AG04450 (cell line): ENCODE results near the gene OTUD7B. TPM values are rescaled to one million over a fixed set of nuclear protein-coding genes. Genes with fewer than 3 reads are reported as not detected.

Experiments
- CTCF ChIA-PET: fragments of 300-600, 350-600 bp; formaldehyde crosslinking; extraction: SDS; loops from one replicate; lab custom pipeline; 2022; ENCODE audit warnings: antibody characterized with exemption, inconsistent platforms; lab: Charles Lee
- POLR2A ChIA-PET: fragments of 350-600 bp; formaldehyde crosslinking; extraction: SDS; loops from one replicate; lab custom pipeline; 2021; ENCODE audit warnings: antibody characterized with exemption, inconsistent platforms; lab: Yijun Ruan, JAX
- DNase-seq: peaks from one replicate; pipeline ENCODE4 v3.0.0-alpha.2; 2011; ENCODE audit warnings: low read depth, low spot score
- H3K27ac ChIP-seq: one replicate; pipeline ENCODE4 v1.5.1; 2012; ENCODE audit warnings: low read depth, low read length, control low read depth
- H3K27me3 ChIP-seq: one replicate; pipeline ENCODE4 v1.6.0; 2012; ENCODE audit warnings: low read length; ENCODE audit not compliant: control insufficient read depth, insufficient read depth
- H3K4me3 ChIP-seq: 2 replicates; pipeline ENCODE4 v1.5.1; 2011; ENCODE audit warnings: mild to moderate bottlenecking, low read depth, low read length, control low read depth
- H3K9me3 ChIP-seq: 2 replicates; pipeline ENCODE4 v1.5.1; 2012; ENCODE audit warnings: low read length; ENCODE audit not compliant: control insufficient read depth, insufficient read depth
- CTCF ChIP-seq: IDR thresholded peaks from 2 replicates; pipeline ENCODE4 v1.5.1; 2011; ENCODE audit warnings: low read depth, low read length, control low read depth, inconsistent platforms
- polyA plus RNA-seq: library from polyadenylated mRNA; depleted of rRNA; stranded (reverse); fragments of >200 nt; gene quantifications from 2 replicates; pipeline ENCODE4 v1.2.3, GENCODE V29; 2011

Gene OTUD7B
- polyA plus RNA-seq, 1 experiment = 10.7 TPM

- ChIA-PET CTCF (interaction anchor here (1.1 kb wide), 1 partner anchor 15 kb away, joined by 3 read pairs; no protein-coding TSS in a partner anchor), POLR2A (no interaction called here)
- H3K27me3 ChIP-seq = no peaks in the 10 kb centered on the region
These were observed 33.2 kb downstream of the OTUD7B start for GRCh38 chr1:149977345-149977744.

GRCh38 chr1:149972547-149972946 lies 38.0 kb downstream of the OTUD7B start:
- TF ChIP-seq CTCF = no peak
- CTCF ChIA-PET = interaction anchor here (3.1 kb wide), 1 partner anchor 11 kb away, joined by 16 read pairs; no protein-coding TSS in a partner anchor
- Histone ChIP-seq H3K4me3 (no peak overlapping the region), H3K27ac (no peak overlapping the region), H3K27me3 (no peaks in the 10 kb centered on the region), H3K9me3 (no peaks in the 10 kb centered on the region)
- POLR2A ChIA-PET = no interaction called here
- DNase-seq = no peak

More at GRCh38 chr1:149977345-149977744, 33.2 kb downstream of the OTUD7B start:
- Histone ChIP-seq H3K27ac (no peak overlapping the region), H3K4me3 (no peak overlapping the region), H3K9me3 (no peaks in the 10 kb centered on the region)
- TF ChIP-seq CTCF = no peak
- no peak for DNase-seq

- no peaks in the 10 kb centered on the region for H3K9me3 ChIP-seq
- no peaks in the 10 kb centered on the region for H3K27me3 ChIP-seq
- H3K4me3 ChIP-seq = no peak overlapping the region
- POLR2A ChIA-PET = no interaction called here
- CTCF ChIA-PET = interaction anchor here (1.1 to 1.4 kb wide), 3 partner anchors 83 to 220 kb away, joined by 3 to 4 read pairs (median 4); no protein-coding TSS in a partner anchor
- no peak overlapping the region for H3K27ac ChIP-seq
- TF ChIP-seq CTCF = no peak
- DNase-seq = no peak
These were observed 42.9 kb downstream of the OTUD7B start for GRCh38 chr1:149967646-149968045.

GRCh38 chr1:149967041-149967440 lies 43.5 kb downstream of the OTUD7B start:
- ChIA-PET CTCF (interaction anchor here (1.1 to 1.4 kb wide), 3 partner anchors 84 to 220 kb away, joined by 3 to 4 read pairs (median 4); no protein-coding TSS in a partner anchor), POLR2A (no interaction called here)
- TF ChIP-seq CTCF = 0 out of 2 replicates have a peak, but pooled peaks have one; percentile 9
- no peak overlapping the region for H3K4me3 ChIP-seq
- H3K27ac ChIP-seq = no peak overlapping the region
- no peaks in the 10 kb centered on the region for H3K9me3 ChIP-seq
- no peaks in the 10 kb centered on the region for H3K27me3 ChIP-seq
- no peak for DNase-seq

GRCh38 chr1:149966405-149966804 lies 44.1 kb downstream of the OTUD7B start:
- ChIA-PET POLR2A (no interaction called here), CTCF (interaction anchor here (1.1 to 1.4 kb wide), 3 partner anchors 84 to 221 kb away, joined by 3 to 4 read pairs (median 4); no protein-coding TSS in a partner anchor)
- peak; percentile 13 for DNase-seq
- no peaks in the 10 kb centered on the region for H3K27me3 ChIP-seq
- H3K9me3 ChIP-seq = no peaks in the 10 kb centered on the region
- TF ChIP-seq CTCF = no peak
- no peak overlapping the region for H3K4me3 ChIP-seq
- no peak overlapping the region for H3K27ac ChIP-seq
